ENCODE measurements around the gene INO80B.
A peak's percentile ranks its signal among the peaks of the same experiment; 100 is the strongest.

- TF ChIP-seq CTCF (IDR thresholded peaks at IDR 0.05) (peak in 4 of 7 experiments; percentile 25 to 36 (median 32)), POLR2A (IDR thresholded peaks at IDR 0.05) (peak in 2 of 3 donors; percentile 73 to 81)
Observed at GRCh38 chr2:74507145-74507925, 52.4 kb downstream of the INO80B start, which contains the start of gene PCGF1.
